H1 (cell line): ENCODE data around the gene CNTN5. TPM values are rescaled to one million over a fixed set of nuclear protein-coding genes. Genes with fewer than 3 reads are reported as not detected.

Source experiments
- CTCF ChIA-PET: fragments of 300-600 bp; sonication (Branson Sonifier 250); formaldehyde crosslinking; loops from one replicate; lab custom pipeline; 2021; ENCODE audit not compliant: partially characterized antibody; lab: Charles Lee
- POLR2A ChIA-PET: fragments of 300-600 bp; sonication (Branson Sonifier 250); formaldehyde crosslinking; loops from one replicate; lab custom pipeline; 2021; ENCODE audit warnings: inconsistent platforms; ENCODE audit not compliant: partially characterized antibody; lab: Charles Lee
- DNase-seq, 2 experiments: peaks; one replicate each; pipeline versions ENCODE4 v3.0.0 to v3.0.0-alpha.2; 2010 to 2022; ENCODE audit warnings: low spot score in 2 of 2, low read depth in 1 of 2, mixed read lengths in 1 of 2
- FAIRE-seq: peaks from 2 replicates; lab custom pipeline; 2011; peaks lifted over from hg19 to GRCh38; lab: Jason Lieb, UNC
- H2AFZ ChIP-seq: 2 replicates; pipeline ENCODE4 v1.8.1; 2012; ENCODE audit warnings: low read length, inconsistent platforms
- H2AK5ac ChIP-seq: 2 replicates; pipeline ENCODE4 v1.6.1; 2013; ENCODE audit warnings: low read depth, low read length
- H2BK120ac ChIP-seq: replicated peaks from 2 replicates; pipeline ENCODE3; 2013; ENCODE audit warnings: low read depth, low read length, inconsistent platforms
- H2BK12ac ChIP-seq: 2 replicates; pipeline ENCODE4 v1.6.1; 2013; ENCODE audit warnings: low read depth, low read length
- H2BK15ac ChIP-seq: 2 replicates; pipeline ENCODE4 v1.6.1; 2013; ENCODE audit warnings: low read length
- H2BK20ac ChIP-seq: 2 replicates; pipeline ENCODE4 v1.6.1; 2013; ENCODE audit warnings: low read length
- H2BK5ac ChIP-seq: 2 replicates; pipeline ENCODE4 v1.6.1; 2013; ENCODE audit warnings: low read depth, low read length
- H3K14ac ChIP-seq: 2 replicates; pipeline ENCODE4 v1.6.1; 2013; ENCODE audit warnings: inconsistent platforms; ENCODE audit not compliant: insufficient read length
- H3K18ac ChIP-seq: 2 replicates; pipeline ENCODE4 v1.6.1; 2013; ENCODE audit warnings: low read length; ENCODE audit errors: extremely low read depth
- H3K23ac ChIP-seq: 2 replicates; pipeline ENCODE4 v1.6.1; 2013; ENCODE audit warnings: inconsistent platforms; ENCODE audit not compliant: insufficient read length
- H3K23me2 ChIP-seq: 2 replicates; pipeline ENCODE4 v1.6.1; 2013; ENCODE audit warnings: low read depth, low read length
- H3K27ac ChIP-seq: 2 replicates; pipeline ENCODE4 v1.6.1; 2011; ENCODE audit warnings: low read depth, low read length, inconsistent platforms
- H3K27me3 ChIP-seq, 4 experiments: replicated peaks in 1 of 4; 1 replicate in 1 of 4; 2 replicates in 3 of 4; pipeline versions ENCODE4 v1.6.1 to v1.8.1; 2011 to 2013; ENCODE audit warnings: low read length in 3 of 4, mild to moderate bottlenecking in 3 of 4, inconsistent platforms in 2 of 4, mixed read lengths in 2 of 4, moderate library complexity in 1 of 4; ENCODE audit not compliant: control insufficient read depth in 3 of 4, insufficient read depth in 3 of 4; ENCODE audit errors: extremely low read depth in 1 of 4
- H3K36me3 ChIP-seq, 4 experiments: 2 replicates each; pipeline versions ENCODE4 v1.6.1 to v1.8.1; 2011 to 2013; ENCODE audit warnings: mild to moderate bottlenecking in 4 of 4, low read length in 3 of 4, moderate library complexity in 2 of 4, control low read depth in 1 of 4, inconsistent platforms in 1 of 4; ENCODE audit not compliant: insufficient read depth in 4 of 4, control insufficient read depth in 2 of 4
- H3K4ac ChIP-seq: replicated peaks from 2 replicates; pipeline ENCODE3; 2013; ENCODE audit warnings: low read length, low read depth, mixed read lengths, inconsistent platforms; ENCODE audit not compliant: insufficient read length
- H3K4me1 ChIP-seq, 4 experiments: replicated peaks in 1 of 4; 1 replicate in 1 of 4; 2 replicates in 3 of 4; pipeline versions ENCODE4 v1.6.1 to v1.8.1; 2011 to 2013; ENCODE audit warnings: low read length in 3 of 4, inconsistent platforms in 2 of 4, mixed read lengths in 1 of 4; ENCODE audit not compliant: insufficient read depth in 4 of 4, control insufficient read depth in 3 of 4
- H3K4me2 ChIP-seq, 2 experiments: 2 replicates each; pipeline versions ENCODE4 v1.6.1 to v1.8.1; 2011 to 2013; ENCODE audit warnings: low read depth in 2 of 2, low read length in 2 of 2, control low read depth in 1 of 2, inconsistent platforms in 1 of 2, mild to moderate bottlenecking in 1 of 2; ENCODE audit not compliant: insufficient read depth in 1 of 2
- H3K4me3 ChIP-seq, 4 experiments: fragments of 200-600, 300-600 bp in 1 of 4; sonication (generic), shearing (Covaris generic), sonication (Bioruptor Twin) in 1 of 4; 2 replicates each; pipeline versions ENCODE4 v1.5.1 to v1.8.1; 2011 to 2016; ENCODE audit warnings: low read length in 4 of 4, low read depth in 3 of 4, control low read depth in 2 of 4, inconsistent platforms in 2 of 4, mild to moderate bottlenecking in 2 of 4, mixed read lengths in 1 of 4, moderate library complexity in 1 of 4; ENCODE audit not compliant: insufficient read depth in 2 of 4; ENCODE audit errors: extremely low read depth in 1 of 4
- H3K56ac ChIP-seq: replicated peaks from 2 replicates; pipeline ENCODE3; 2013; ENCODE audit warnings: low read depth, mild to moderate bottlenecking, mixed read lengths, low read length, inconsistent platforms; ENCODE audit not compliant: insufficient read length
- H3K79me1 ChIP-seq: 2 replicates; pipeline ENCODE4 v1.6.1; 2013; ENCODE audit warnings: low read depth, low read length, control low read depth
- H3K79me2 ChIP-seq, 2 experiments: 2 replicates each; pipeline versions ENCODE4 v1.6.1 to v1.8.1; 2012 to 2013; ENCODE audit warnings: low read length in 2 of 2, mild to moderate bottlenecking in 2 of 2, inconsistent platforms in 1 of 2; ENCODE audit not compliant: insufficient read depth in 2 of 2, control insufficient read depth in 1 of 2
- H3K9ac ChIP-seq, 4 experiments: replicated peaks in 1 of 4; 1 replicate in 1 of 4; 2 replicates in 3 of 4; pipeline versions ENCODE4 v1.6.1 to v1.8.1; 2011 to 2013; ENCODE audit warnings: low read depth in 3 of 4, low read length in 3 of 4, control low read depth in 2 of 4, mild to moderate bottlenecking in 2 of 4, moderate library complexity in 2 of 4, inconsistent platforms in 1 of 4; ENCODE audit errors: extremely low read depth in 1 of 4
- H3K9me3 ChIP-seq, 2 experiments: 2 replicates each; pipeline versions ENCODE4 v1.6.1 to v1.8.1; 2012 to 2013; ENCODE audit warnings: mild to moderate bottlenecking in 2 of 2, moderate library complexity in 2 of 2, control low read depth in 1 of 2, inconsistent platforms in 1 of 2, low read depth in 1 of 2, low read length in 1 of 2, mixed read lengths in 1 of 2; ENCODE audit not compliant: insufficient read depth in 2 of 2
- H4K20me1 ChIP-seq, 2 experiments: replicated peaks in 1 of 2; 2 replicates each; pipeline versions ENCODE3 to v1.8.1; 2011 to 2013; ENCODE audit warnings: inconsistent platforms in 2 of 2, low read length in 2 of 2, mild to moderate bottlenecking in 1 of 2; ENCODE audit not compliant: insufficient read depth in 2 of 2, control insufficient read depth in 1 of 2
- H4K5ac ChIP-seq: 2 replicates; pipeline ENCODE4 v1.6.1; 2013; ENCODE audit warnings: low read length, low read depth, mixed read lengths, inconsistent platforms; ENCODE audit not compliant: insufficient read length
- H4K8ac ChIP-seq: 2 replicates; pipeline ENCODE4 v1.8.0; 2013; ENCODE audit warnings: mild to moderate bottlenecking, moderate library complexity, low read length, inconsistent platforms; ENCODE audit not compliant: insufficient read depth; ENCODE audit errors: extremely low read depth
- H4K91ac ChIP-seq: replicated peaks from 2 replicates; pipeline ENCODE3; 2013; ENCODE audit warnings: low read length, mixed read lengths, inconsistent platforms; ENCODE audit not compliant: insufficient read length
- ASH2L ChIP-seq: fragments of 200-600, 300-600 bp; sonication (generic); IDR thresholded peaks from one replicate; pipeline ENCODE4 v1.7.1; 2017; ENCODE audit warnings: low read length
- BRCA1 ChIP-seq: IDR thresholded peaks from 2 replicates; pipeline ENCODE4 v1.6.1; 2012; ENCODE audit warnings: low read depth, low read length, improper control_type of control experiment
- CTBP2 ChIP-seq: IDR thresholded peaks from 2 replicates; pipeline ENCODE4 v1.7.0; 2011; ENCODE audit warnings: borderline replicate concordance, mild to moderate bottlenecking, moderate library complexity, mixed read lengths, low read length; ENCODE audit not compliant: insufficient read depth, insufficient read length
- CTCF ChIP-seq, 3 experiments: IDR thresholded peaks; 1 replicate in 2 of 3; 2 replicates in 1 of 3; pipeline versions ENCODE4 v1.5.1 to v1.6.1; 2011; ENCODE audit warnings: low read length in 3 of 3, mild to moderate bottlenecking in 3 of 3, inconsistent platforms in 2 of 3, low read depth in 1 of 3, moderate library complexity in 1 of 3; ENCODE audit not compliant: insufficient read depth in 1 of 3; ENCODE audit errors: control extremely low read depth in 1 of 3
- GABPA ChIP-seq: IDR thresholded peaks from 2 replicates; pipeline ENCODE4 v1.6.1; 2011; ENCODE audit warnings: mild to moderate bottlenecking, low read length, moderate library complexity, borderline replicate concordance; ENCODE audit not compliant: insufficient read depth
- JUND ChIP-seq: IDR thresholded peaks from 2 replicates; pipeline ENCODE4 v1.6.1; 2011; ENCODE audit warnings: mild to moderate bottlenecking, improper control_type of control experiment, low read length
- POLR2AphosphoS5 ChIP-seq: IDR thresholded peaks from 2 replicates; pipeline ENCODE4 v1.6.1; 2011; ENCODE audit warnings: low read depth, low read length
- SAP30 ChIP-seq: fragments of 300-600 bp; sonication (generic); IDR thresholded peaks from 2 replicates; pipeline ENCODE4 v1.7.1; 2012; ENCODE audit warnings: low read length, moderate library complexity, mild to moderate bottlenecking, inconsistent platforms; ENCODE audit not compliant: insufficient read depth, insufficient replicate concordance
- SRF ChIP-seq: IDR thresholded peaks from 2 replicates; pipeline ENCODE4 v1.6.1; 2011; ENCODE audit warnings: mild to moderate bottlenecking, low read depth, low read length, moderate library complexity
- TEAD4 ChIP-seq: IDR thresholded peaks from 2 replicates; pipeline ENCODE4 v1.6.1; 2012; ENCODE audit warnings: low read depth, low read length, inconsistent platforms, mixed read lengths
- WGBS, 2 experiments: shearing (Covaris generic) in 1 of 2; methylation state at CpG; one replicate each; pipeline versions ENCODE4 v1.1.6 to v1.1.7; 2013 to 2015; ENCODE audit warnings: low lambda C conversion rate in 2 of 2, mixed read lengths in 2 of 2, inconsistent platforms in 1 of 2, low coverage in 1 of 2, missing lambda C conversion rate in 1 of 2; ENCODE audit not compliant: insufficient replicate concordance in 2 of 2, insufficient coverage in 1 of 2, insufficient read length in 1 of 2; ENCODE audit errors: extremely low coverage in 1 of 2, missing lambda C conversion rate in 1 of 2; 5-methylcytosine and 5-hydroxymethylcytosine counted together
- polyA plus RNA-seq, 7 experiments: library from polyadenylated mRNA; depleted of rRNA in 3 of 7; stranded (reverse) in 5 of 7; unstranded in 2 of 7; fragments of >200 nt in 5 of 7; fragments of 200-250 nt in 2 of 7; gene quantifications; 1 replicate in 5 of 7; 2 replicates in 1 of 7; 4 replicates in 1 of 7; pipeline versions ENCODE4 v1.2.1 to v1.2.3, GENCODE V29; 2011 to 2013; ENCODE audit warnings: missing spikeins in 2 of 7, mixed read lengths in 2 of 7
- total RNA-seq: library from RNA; stranded (reverse); fragmentation: NEBNext Ultra II Directional; extraction: Animal tissue kit (Norgen Biotek cat#: 25700); gene quantifications from 2 replicates; pipeline ENCODE4 v1.2.1, GENCODE V29; 2021

Gene CNTN5
- total and polyA plus RNA-seq, 2 of the 8 experiments (the other 6 are each of a cell fraction or from before 2014, with no cell fraction given), result not detected

DNA sequence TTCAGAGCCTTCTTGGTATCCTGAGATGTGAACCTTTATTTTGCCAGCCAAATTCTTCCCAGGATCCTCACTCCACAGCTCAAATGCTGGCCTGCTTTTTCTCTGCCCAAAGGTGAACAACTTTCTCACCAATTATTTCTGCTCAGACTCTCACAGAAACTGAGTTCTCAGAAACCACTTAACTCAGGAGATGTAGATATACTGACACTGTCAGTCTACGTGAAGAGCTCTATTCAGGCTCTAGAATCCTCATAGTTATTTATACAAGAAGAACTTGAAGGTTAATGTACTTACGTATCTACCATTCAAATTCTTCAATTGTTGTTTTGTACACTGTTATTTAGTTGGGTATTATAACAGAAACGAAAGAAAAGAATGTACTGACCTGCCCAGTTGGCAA is 666.1 kb downstream of the CNTN5 start:
- Histone ChIP-seq H3K18ac (no peak overlapping the region), H3K36me3 (no peaks in the 10 kb centered on the region), H3K27me3 (no peaks in the 10 kb centered on the region), H3K79me1 (no peaks in the 10 kb centered on the region), H3K4ac (no peak overlapping the region), H2AFZ (no peak overlapping the region), H2AK5ac (no peak overlapping the region), H3K9ac (no peak overlapping the region), H3K27ac (no peak overlapping the region), H4K5ac (no peak overlapping the region), H2BK5ac (no peak overlapping the region), H3K23me2 (no peaks in the 10 kb centered on the region), H2BK15ac (no peak overlapping the region), H4K8ac (no peak overlapping the region), H3K4me2 (no peak overlapping the region), H3K9me3 (no peaks in the 10 kb centered on the region), H3K56ac (no peak overlapping the region), H2BK20ac (no peak overlapping the region), H2BK120ac (no peak overlapping the region), H3K79me2 (no peaks in the 10 kb centered on the region), H2BK12ac (no peak overlapping the region), H4K91ac (no peak overlapping the region), H3K4me1 (no peaks in the 10 kb centered on the region), H3K4me3 (no peak overlapping the region), H3K23ac (no peak overlapping the region), H3K14ac (no peak overlapping the region), H4K20me1 (no peaks in the 10 kb centered on the region)
- DNase-seq (no peak), FAIRE-seq (no peak)
- WGBS, 2 experiments, result 81% methylated on average over 3 of the region's 3 CpGs; no CpG with 5 or more reads in 1 of the 2 experiments
- CTCF ChIA-PET, result interaction anchor here (0.6 to 1.4 kb wide), 4 partner anchors 9 to 33 kb away, joined by 3 to 4 read pairs (median 3); no protein-coding TSS in a partner anchor
- POLR2A ChIA-PET, result no interaction called here
- no peak for TF ChIP-seq CTBP2
- TF ChIP-seq POLR2AphosphoS5, result no peak
- TF ChIP-seq SAP30, result no peak
- no peak for TF ChIP-seq SRF
- no peak for TF ChIP-seq CTCF (IDR thresholded peaks at IDR 0.05; ENCODE audit: control extremely low read depth in 1 of 3, insufficient read depth in 1 of 3, low read depth in 1 of 3, low read length in 3 of 3)
- TF ChIP-seq JUND, result no peak
- no peak for TF ChIP-seq TEAD4
- no peak for TF ChIP-seq BRCA1
- TF ChIP-seq GABPA, result no peak
- TF ChIP-seq ASH2L, result no peak
